Measurements from ENCODE around the gene PTGS1.

Gene PTGS1

DNA sequence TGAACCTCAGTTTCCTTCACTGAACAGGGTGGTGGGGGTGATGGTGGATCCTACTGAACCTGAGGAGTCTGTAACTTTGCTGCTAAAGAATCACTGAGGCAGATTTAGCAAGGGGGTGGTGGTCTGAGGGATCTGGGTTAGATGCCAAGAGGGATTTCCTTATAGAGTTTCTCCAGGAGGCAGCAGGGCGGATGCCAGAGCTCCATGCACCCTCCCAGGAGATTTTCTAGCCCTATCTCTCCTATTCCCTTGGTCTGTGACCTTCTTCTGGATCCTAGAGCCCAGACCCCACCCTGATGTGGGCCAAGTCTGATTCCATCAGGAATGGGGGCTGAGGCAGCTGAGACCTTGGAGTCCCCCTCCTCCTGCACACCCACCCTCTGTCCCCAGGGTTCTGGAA is 6.0 kb downstream of the PTGS1 start:
- H3K36me3 ChIP-seq (ENCODE audit: control insufficient read depth in 2 of 2, insufficient read depth in 1 of 2, low read length in 2 of 2): no peaks in the 10 kb centered on the region
- H3K9me3 ChIP-seq (ENCODE audit: control insufficient read depth, insufficient read depth, low read depth, low read length): no peaks in the 10 kb centered on the region
- no peak for TF ChIP-seq ZNF214 (tag by site-specific recombination; IDR thresholded peaks at IDR 0.05; ENCODE audit: borderline replicate concordance)
- TF ChIP-seq ZNF747 (tag by site-specific recombination; IDR thresholded peaks at IDR 0.05): no peak
- TF ChIP-seq ZNF514 (tag by site-specific recombination; IDR thresholded peaks at IDR 0.05): no peak
- TF ChIP-seq IKZF3 (tag by site-specific recombination; IDR thresholded peaks at IDR 0.05): no peak
- TF ChIP-seq ZNF221 (tag by site-specific recombination; IDR thresholded peaks at IDR 0.05; ENCODE audit: borderline replicate concordance): no peak
- no peak for TF ChIP-seq MEIS1 (CRISPR knock-in tag; IDR thresholded peaks at IDR 0.05; ENCODE audit: borderline replicate concordance)
- TF ChIP-seq, protein P1, sequence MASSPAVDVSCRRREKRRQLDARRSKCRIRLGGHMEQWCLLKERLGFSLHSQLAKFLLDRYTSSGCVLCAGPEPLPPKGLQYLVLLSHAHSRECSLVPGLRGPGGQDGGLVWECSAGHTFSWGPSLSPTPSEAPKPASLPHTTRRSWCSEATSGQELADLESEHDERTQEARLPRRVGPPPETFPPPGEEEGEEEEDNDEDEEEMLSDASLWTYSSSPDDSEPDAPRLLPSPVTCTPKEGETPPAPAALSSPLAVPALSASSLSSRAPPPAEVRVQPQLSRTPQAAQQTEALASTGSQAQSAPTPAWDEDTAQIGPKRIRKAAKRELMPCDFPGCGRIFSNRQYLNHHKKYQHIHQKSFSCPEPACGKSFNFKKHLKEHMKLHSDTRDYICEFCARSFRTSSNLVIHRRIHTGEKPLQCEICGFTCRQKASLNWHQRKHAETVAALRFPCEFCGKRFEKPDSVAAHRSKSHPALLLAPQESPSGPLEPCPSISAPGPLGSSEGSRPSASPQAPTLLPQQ (tag by site-specific recombination; IDR thresholded peaks at IDR 0.05): no peak
- no peak for TF ChIP-seq ZNF366 (tag by site-specific recombination; conservative IDR thresholded peaks at IDR 0.05)
- no peak for TF ChIP-seq ZNF404 (tag by site-specific recombination; IDR thresholded peaks at IDR 0.05)
- TF ChIP-seq ZNF302 (tag by site-specific recombination; IDR thresholded peaks at IDR 0.05; ENCODE audit: low read depth): no peak
- TF ChIP-seq ZNF596 (tag by site-specific recombination; IDR thresholded peaks at IDR 0.05): no peak
- TF ChIP-seq SP2 (tag by site-specific recombination; IDR thresholded peaks at IDR 0.05): no peak
- TF ChIP-seq ZNF48 (tag by site-specific recombination; IDR thresholded peaks at IDR 0.05): no peak
- TF ChIP-seq ZNF202 (tag by site-specific recombination; IDR thresholded peaks at IDR 0.05; ENCODE audit: borderline replicate concordance): no peak
- no peak for TF ChIP-seq ZNF292 (tag by site-specific recombination; IDR thresholded peaks at IDR 0.05; ENCODE audit: borderline replicate concordance, low read depth)
- TF ChIP-seq ZNF146 (tag by site-specific recombination; IDR thresholded peaks at IDR 0.05): no peak
- ChIA-PET POLR2A (no interaction called here), CTCF (interaction anchor here (0.7 to 1.4 kb wide), 2 partner anchors 252 to 434 kb away, joined by 3 to 4 read pairs; no protein-coding TSS in a partner anchor)
- no peak overlapping the region for H3K4me3 ChIP-seq (ENCODE audit: low read depth, low read length)
- no peak overlapping the region for H3K27ac ChIP-seq (ENCODE audit: extremely low read depth, low read depth, low read length)
- H3K4me1 ChIP-seq (ENCODE audit: control insufficient read depth, insufficient read depth, low read length): no peaks in the 10 kb centered on the region

DNA sequence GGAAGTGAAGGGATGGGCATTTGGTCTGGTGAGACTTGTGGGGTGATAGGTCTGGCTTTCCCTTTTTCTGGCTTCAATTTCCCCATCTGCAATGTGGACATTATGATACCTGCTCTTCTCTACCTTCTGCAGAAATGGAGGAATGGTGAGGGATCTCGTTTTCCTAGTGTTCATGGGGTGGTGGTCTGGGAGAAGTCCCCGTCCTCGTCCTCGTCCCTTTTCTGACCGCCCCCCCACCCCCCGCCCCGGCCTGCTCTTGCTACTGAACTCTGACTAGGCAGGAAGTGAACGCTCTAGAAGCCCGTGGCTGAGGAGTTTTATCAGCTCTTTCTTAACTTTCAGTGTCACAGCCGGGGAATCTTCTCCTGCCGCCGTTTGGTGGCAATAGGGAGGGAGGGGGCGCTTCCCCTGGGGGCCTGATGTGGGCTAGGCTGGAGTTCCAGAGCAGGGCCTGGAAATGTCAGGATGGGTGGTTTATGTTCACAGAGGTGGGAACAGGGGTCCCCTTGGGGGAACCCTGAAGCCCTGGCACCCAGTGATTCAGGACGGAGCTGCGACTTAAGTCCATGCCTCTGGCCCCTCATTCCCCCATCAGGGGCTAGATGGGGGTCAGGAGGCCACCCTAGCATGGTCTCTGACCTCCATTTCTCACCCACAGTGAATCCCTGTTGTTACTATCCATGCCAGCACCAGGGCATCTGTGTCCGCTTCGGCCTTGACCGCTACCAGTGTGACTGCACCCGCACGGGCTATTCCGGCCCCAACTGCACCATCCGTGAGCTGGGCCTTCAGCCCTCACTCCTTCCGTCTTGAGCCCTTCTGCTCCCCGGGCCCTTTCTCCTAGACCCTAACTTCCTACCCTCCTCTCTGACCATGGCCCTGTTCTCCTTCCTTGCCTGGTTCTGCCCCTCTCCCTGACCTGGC is 6.7 kb downstream of the PTGS1 start:
- no peak overlapping the region for H3K4me3 ChIP-seq (ENCODE audit: low read depth, low read length)
- no peak for TF ChIP-seq ZNF394 (tag by site-specific recombination; IDR thresholded peaks at IDR 0.05; ENCODE audit: borderline replicate concordance)
- TF ChIP-seq, protein P2, sequence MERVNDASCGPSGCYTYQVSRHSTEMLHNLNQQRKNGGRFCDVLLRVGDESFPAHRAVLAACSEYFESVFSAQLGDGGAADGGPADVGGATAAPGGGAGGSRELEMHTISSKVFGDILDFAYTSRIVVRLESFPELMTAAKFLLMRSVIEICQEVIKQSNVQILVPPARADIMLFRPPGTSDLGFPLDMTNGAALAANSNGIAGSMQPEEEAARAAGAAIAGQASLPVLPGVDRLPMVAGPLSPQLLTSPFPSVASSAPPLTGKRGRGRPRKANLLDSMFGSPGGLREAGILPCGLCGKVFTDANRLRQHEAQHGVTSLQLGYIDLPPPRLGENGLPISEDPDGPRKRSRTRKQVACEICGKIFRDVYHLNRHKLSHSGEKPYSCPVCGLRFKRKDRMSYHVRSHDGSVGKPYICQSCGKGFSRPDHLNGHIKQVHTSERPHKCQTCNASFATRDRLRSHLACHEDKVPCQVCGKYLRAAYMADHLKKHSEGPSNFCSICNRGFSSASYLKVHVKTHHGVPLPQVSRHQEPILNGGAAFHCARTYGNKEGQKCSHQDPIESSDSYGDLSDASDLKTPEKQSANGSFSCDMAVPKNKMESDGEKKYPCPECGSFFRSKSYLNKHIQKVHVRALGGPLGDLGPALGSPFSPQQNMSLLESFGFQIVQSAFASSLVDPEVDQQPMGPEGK (tag by site-specific recombination; IDR thresholded peaks at IDR 0.05): no peak
- no peak for TF ChIP-seq ZNF658 (tag by site-specific recombination; IDR thresholded peaks at IDR 0.05)
- no peak for TF ChIP-seq KLF10 (tag by site-specific recombination; IDR thresholded peaks at IDR 0.05)
- no peak for TF ChIP-seq FEZF1 (tag by site-specific recombination; IDR thresholded peaks at IDR 0.05)
- TF ChIP-seq ZNF670 (tag by site-specific recombination; IDR thresholded peaks at IDR 0.05; ENCODE audit: low read depth): no peak
- TF ChIP-seq TRIM28 (IDR thresholded peaks at IDR 0.05; ENCODE audit: borderline replicate concordance, low read length): no peak
- TF ChIP-seq ZNF223 (tag by site-specific recombination; IDR thresholded peaks at IDR 0.05): no peak
- no peak for TF ChIP-seq ZNF561 (tag by site-specific recombination; IDR thresholded peaks at IDR 0.05; ENCODE audit: borderline replicate concordance)
- ChIA-PET POLR2A (no interaction called here), CTCF (interaction anchor here (0.7 to 1.7 kb wide), 4 partner anchors 14 to 433 kb away, joined by 3 to 8 read pairs (median 4); no protein-coding TSS in a partner anchor)
- no peaks in the 10 kb centered on the region for H3K9me3 ChIP-seq (ENCODE audit: control insufficient read depth, insufficient read depth, low read depth, low read length)
- no peak overlapping the region for H3K27ac ChIP-seq (ENCODE audit: extremely low read depth, low read depth, low read length)
- no peaks in the 10 kb centered on the region for H3K4me1 ChIP-seq (ENCODE audit: control insufficient read depth, insufficient read depth, low read length)
- no peaks in the 10 kb centered on the region for H3K36me3 ChIP-seq (ENCODE audit: control insufficient read depth in 2 of 2, insufficient read depth in 1 of 2, low read length in 2 of 2)
